ENCODE results near the gene PLCH2.

PLCH2 gene

GRCh38 chr1:2502661-2503553, 26.8 kb downstream of the PLCH2 start:
- H3K9me3 ChIP-seq (ENCODE audit: low read length): no peaks in the 10 kb centered on the region
- H4K20me1 ChIP-seq (ENCODE audit: insufficient read depth, low read length): no peaks in the 10 kb centered on the region
- no peak overlapping the region for H2AFZ ChIP-seq (ENCODE audit: low read length)
- peaks cover 7% of the 10 kb centered on the region; the same call in 1 of the 2 replicates for H3K27me3 ChIP-seq (ENCODE audit: insufficient read depth, low read length)
- H3K4me1 ChIP-seq (ENCODE audit: insufficient read depth, low read length, severe bottlenecking): no peaks in the 10 kb centered on the region
- H3K36me3 ChIP-seq (ENCODE audit: insufficient read depth, low read length): peaks cover 5% of the 10 kb centered on the region; the same call in 1 of the 2 replicates
- H3K4me2 ChIP-seq (ENCODE audit: low read length): no peak overlapping the region
- TF ChIP-seq EZH2 (IDR thresholded peaks at IDR 0.05; ENCODE audit: borderline replicate concordance, low read length): no peak
- TF ChIP-seq, protein P1, sequence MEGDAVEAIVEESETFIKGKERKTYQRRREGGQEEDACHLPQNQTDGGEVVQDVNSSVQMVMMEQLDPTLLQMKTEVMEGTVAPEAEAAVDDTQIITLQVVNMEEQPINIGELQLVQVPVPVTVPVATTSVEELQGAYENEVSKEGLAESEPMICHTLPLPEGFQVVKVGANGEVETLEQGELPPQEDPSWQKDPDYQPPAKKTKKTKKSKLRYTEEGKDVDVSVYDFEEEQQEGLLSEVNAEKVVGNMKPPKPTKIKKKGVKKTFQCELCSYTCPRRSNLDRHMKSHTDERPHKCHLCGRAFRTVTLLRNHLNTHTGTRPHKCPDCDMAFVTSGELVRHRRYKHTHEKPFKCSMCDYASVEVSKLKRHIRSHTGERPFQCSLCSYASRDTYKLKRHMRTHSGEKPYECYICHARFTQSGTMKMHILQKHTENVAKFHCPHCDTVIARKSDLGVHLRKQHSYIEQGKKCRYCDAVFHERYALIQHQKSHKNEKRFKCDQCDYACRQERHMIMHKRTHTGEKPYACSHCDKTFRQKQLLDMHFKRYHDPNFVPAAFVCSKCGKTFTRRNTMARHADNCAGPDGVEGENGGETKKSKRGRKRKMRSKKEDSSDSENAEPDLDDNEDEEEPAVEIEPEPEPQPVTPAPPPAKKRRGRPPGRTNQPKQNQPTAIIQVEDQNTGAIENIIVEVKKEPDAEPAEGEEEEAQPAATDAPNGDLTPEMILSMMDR (IDR thresholded peaks at IDR 0.05; ENCODE audit: low read length): no peak
- no peak overlapping the region for H3K27ac ChIP-seq (ENCODE audit: low read depth, low read length, poor library complexity, severe bottlenecking)
- no peaks in the 10 kb centered on the region for H3F3A ChIP-seq (ENCODE audit: insufficient read depth, low read length)
- no peaks in the 10 kb centered on the region for H3K79me2 ChIP-seq (ENCODE audit: insufficient read depth, low read length)
- no peak overlapping the region for H3K4me3 ChIP-seq (ENCODE audit: low read depth, low read length, poor library complexity, severe bottlenecking)
- H3K9ac ChIP-seq (ENCODE audit: low read length): no peak overlapping the region
- H3K9me2 ChIP-seq (ENCODE audit: low read depth, low read length): no peaks in the 10 kb centered on the region

DNA sequence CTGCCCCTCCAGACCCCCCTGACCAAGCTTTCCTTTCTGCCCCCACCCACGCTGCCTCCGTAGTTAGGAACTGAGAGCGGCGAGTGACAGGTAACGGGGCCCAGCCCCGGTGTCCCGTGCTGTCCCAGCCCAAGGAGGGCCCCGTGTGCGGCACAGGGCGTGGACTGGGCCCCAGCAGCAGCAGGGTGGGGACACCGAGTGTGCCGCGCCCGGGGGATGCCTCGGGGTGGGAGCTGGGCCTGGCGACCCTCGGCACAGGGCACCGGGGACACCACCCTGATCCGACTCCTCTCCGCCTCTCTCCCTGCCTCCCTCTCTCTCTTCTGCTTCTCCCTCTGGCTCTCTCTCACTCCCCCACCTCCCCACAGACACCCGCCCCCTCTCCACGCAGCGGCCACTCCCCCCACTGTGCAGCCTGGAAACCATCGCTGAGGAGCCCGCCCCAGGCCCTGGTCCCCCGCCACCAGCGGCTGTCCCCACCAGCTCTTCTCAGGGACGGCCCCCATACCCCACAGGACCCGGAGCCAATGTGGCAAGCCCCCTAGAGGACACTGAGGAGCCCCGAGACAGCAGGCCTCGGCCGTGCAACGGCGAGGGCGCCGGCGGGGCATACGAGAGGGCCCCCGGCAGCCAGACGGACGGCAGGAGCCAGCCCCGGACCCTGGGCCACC, 27.6 kb downstream of the PLCH2 start:
- H3K36me3 ChIP-seq (ENCODE audit: insufficient read depth, low read length): peaks cover 9% of the 10 kb centered on the region
- no peaks in the 10 kb centered on the region for H3K9me2 ChIP-seq (ENCODE audit: low read depth, low read length)
- H3K79me2 ChIP-seq (ENCODE audit: insufficient read depth, low read length): no peaks in the 10 kb centered on the region
- no peaks in the 10 kb centered on the region for H3F3A ChIP-seq (ENCODE audit: insufficient read depth, low read length)
- H3K27me3 ChIP-seq (ENCODE audit: insufficient read depth, low read length): peaks cover 7% of the 10 kb centered on the region; the same call in 1 of the 2 replicates
- no peak overlapping the region for H3K27ac ChIP-seq (ENCODE audit: low read depth, low read length, poor library complexity, severe bottlenecking)
- no peak for TF ChIP-seq EZH2 (IDR thresholded peaks at IDR 0.05; ENCODE audit: borderline replicate concordance, low read length)
- TF ChIP-seq, protein P1 (IDR thresholded peaks at IDR 0.05; ENCODE audit: low read length): no peak
- no peak overlapping the region for H3K9ac ChIP-seq (ENCODE audit: low read length)
- H3K4me1 ChIP-seq (ENCODE audit: insufficient read depth, low read length, severe bottlenecking): no peaks in the 10 kb centered on the region
- no peaks in the 10 kb centered on the region for H3K9me3 ChIP-seq (ENCODE audit: low read length)
- H3K4me2 ChIP-seq (ENCODE audit: low read length): no peak overlapping the region
- H3K4me3 ChIP-seq (ENCODE audit: low read depth, low read length, poor library complexity, severe bottlenecking): no peak overlapping the region
- H2AFZ ChIP-seq (ENCODE audit: low read length): no peak overlapping the region
- no peaks in the 10 kb centered on the region for H4K20me1 ChIP-seq (ENCODE audit: insufficient read depth, low read length)

DNA sequence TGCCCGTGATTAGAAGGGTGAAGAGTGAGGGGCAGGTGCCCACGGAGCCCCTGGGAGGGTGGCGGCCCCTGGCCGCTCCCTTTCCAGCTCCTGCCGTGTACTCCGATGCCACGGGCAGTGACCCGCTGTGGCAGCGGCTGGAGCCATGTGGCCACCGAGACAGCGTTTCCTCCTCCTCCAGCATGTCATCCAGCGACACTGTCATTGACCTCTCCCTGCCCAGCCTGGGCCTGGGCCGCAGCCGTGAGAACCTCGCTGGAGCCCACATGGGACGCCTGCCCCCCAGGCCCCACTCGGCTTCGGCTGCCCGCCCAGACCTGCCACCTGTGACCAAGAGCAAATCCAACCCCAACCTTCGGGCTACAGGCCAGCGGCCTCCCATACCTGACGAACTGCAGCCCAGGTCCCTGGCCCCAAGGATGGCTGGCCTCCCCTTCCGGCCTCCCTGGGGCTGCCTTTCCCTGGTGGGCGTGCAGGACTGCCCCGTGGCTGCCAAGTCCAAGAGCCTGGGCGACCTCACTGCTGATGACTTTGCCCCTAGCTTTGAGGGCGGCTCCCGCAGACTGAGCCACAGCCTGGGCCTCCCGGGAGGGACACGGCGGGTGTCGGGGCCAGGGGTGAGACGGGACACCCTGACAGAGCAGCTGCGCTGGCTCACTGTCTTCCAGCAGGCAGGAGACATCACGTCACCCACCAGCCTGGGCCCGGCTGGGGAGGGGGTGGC, 28.3 kb downstream of the PLCH2 start:
- H3K4me3 ChIP-seq (ENCODE audit: low read depth, low read length, poor library complexity, severe bottlenecking): no peak overlapping the region
- no peaks in the 10 kb centered on the region for H3F3A ChIP-seq (ENCODE audit: insufficient read depth, low read length)
- no peak overlapping the region for H2AFZ ChIP-seq (ENCODE audit: low read length)
- no peaks in the 10 kb centered on the region for H3K9me2 ChIP-seq (ENCODE audit: low read depth, low read length)
- TF ChIP-seq EZH2 (IDR thresholded peaks at IDR 0.05; ENCODE audit: borderline replicate concordance, low read length): no peak
- TF ChIP-seq, protein P1 (IDR thresholded peaks at IDR 0.05; ENCODE audit: low read length): no peak
- H3K9me3 ChIP-seq (ENCODE audit: low read length): no peaks in the 10 kb centered on the region
- no peak overlapping the region for H3K9ac ChIP-seq (ENCODE audit: low read length)
- H3K27me3 ChIP-seq (ENCODE audit: insufficient read depth, low read length): peaks cover 7% of the 10 kb centered on the region; the same call in 1 of the 2 replicates
- no peaks in the 10 kb centered on the region for H3K79me2 ChIP-seq (ENCODE audit: insufficient read depth, low read length)
- H3K4me1 ChIP-seq (ENCODE audit: insufficient read depth, low read length, severe bottlenecking): no peaks in the 10 kb centered on the region
- no peak overlapping the region for H3K27ac ChIP-seq (ENCODE audit: low read depth, low read length, poor library complexity, severe bottlenecking)
- peaks cover 16% of the 10 kb centered on the region for H3K36me3 ChIP-seq (ENCODE audit: insufficient read depth, low read length)
- no peaks in the 10 kb centered on the region for H4K20me1 ChIP-seq (ENCODE audit: insufficient read depth, low read length)
- no peak overlapping the region for H3K4me2 ChIP-seq (ENCODE audit: low read length)
